H9 (cell line): ENCODE data around the gene ESRRB. TPM values are rescaled to one million over a fixed set of nuclear protein-coding genes. Genes with fewer than 3 reads are reported as not detected.

ENCODE experiments used
- DNase-seq: peaks from one replicate; pipeline ENCODE4 v3.0.0-alpha.2; 2017
- H2AFZ ChIP-seq: one replicate; pipeline ENCODE4 v1.6.1; 2013; ENCODE audit warnings: mild to moderate bottlenecking, low read length, control low read depth, moderate library complexity
- H2AK5ac ChIP-seq: 2 replicates; pipeline ENCODE4 v1.6.1; 2013; ENCODE audit warnings: low read length, control low read depth, mixed read lengths; ENCODE audit not compliant: insufficient read length
- H2BK120ac ChIP-seq: one replicate; pipeline ENCODE4 v1.6.1; 2013; ENCODE audit warnings: low read depth, mild to moderate bottlenecking, low read length, control low read depth, inconsistent platforms; ENCODE audit not compliant: poor library complexity, severe bottlenecking
- H2BK12ac ChIP-seq: 2 replicates; pipeline ENCODE4 v1.6.1; 2013; ENCODE audit warnings: low read length, control low read depth, mixed read lengths, low read depth; ENCODE audit not compliant: insufficient read length
- H2BK15ac ChIP-seq: 2 replicates; pipeline ENCODE4 v1.6.1; 2013; ENCODE audit warnings: low read depth, low read length, control low read depth
- H2BK20ac ChIP-seq: one replicate; pipeline ENCODE4 v1.6.1; 2013; ENCODE audit warnings: low read depth, mild to moderate bottlenecking, low read length, control low read depth, inconsistent platforms; ENCODE audit not compliant: poor library complexity, severe bottlenecking
- H2BK5ac ChIP-seq: 2 replicates; pipeline ENCODE4 v1.6.1; 2013; ENCODE audit warnings: low read length, control low read depth, mixed read lengths; ENCODE audit not compliant: insufficient read length
- H3K14ac ChIP-seq: 2 replicates; pipeline ENCODE4 v1.6.1; 2013; ENCODE audit warnings: low read length, control low read depth; ENCODE audit not compliant: insufficient read depth
- H3K18ac ChIP-seq: 2 replicates; pipeline ENCODE4 v1.6.1; 2013; ENCODE audit warnings: low read depth, mild to moderate bottlenecking, mixed read lengths, low read length, control low read depth; ENCODE audit not compliant: insufficient read length
- H3K23ac ChIP-seq: 2 replicates; pipeline ENCODE4 v1.6.1; 2013; ENCODE audit warnings: low read length, control low read depth, mixed read lengths, low read depth; ENCODE audit not compliant: insufficient read length
- H3K23me2 ChIP-seq: 2 replicates; pipeline ENCODE4 v1.6.1; 2013; ENCODE audit warnings: low read depth, mild to moderate bottlenecking, mixed read lengths, low read length, control low read depth; ENCODE audit not compliant: insufficient read length, poor library complexity, severe bottlenecking
- H3K27ac ChIP-seq: 2 replicates; pipeline ENCODE4 v1.5.1; 2013; ENCODE audit warnings: low read length, control low read depth, mixed read lengths, low read depth; ENCODE audit not compliant: insufficient read length
- H3K27me3 ChIP-seq: 2 replicates; pipeline ENCODE4 v1.6.1; 2013; ENCODE audit warnings: low read length, control low read depth, inconsistent platforms; ENCODE audit not compliant: insufficient read depth
- H3K4ac ChIP-seq: 2 replicates; pipeline ENCODE4 v1.6.1; 2013; ENCODE audit warnings: low read depth, mild to moderate bottlenecking, control low read depth, inconsistent platforms, low read length, moderate library complexity
- H3K4me1 ChIP-seq: 2 replicates; pipeline ENCODE4 v1.6.1; 2013; ENCODE audit warnings: low read length, control low read depth, inconsistent platforms; ENCODE audit not compliant: insufficient read depth
- H3K4me2 ChIP-seq: 2 replicates; pipeline ENCODE4 v1.6.1; 2013; ENCODE audit warnings: low read length, control low read depth, mixed read lengths; ENCODE audit not compliant: insufficient read length, insufficient read depth
- H3K56ac ChIP-seq: 2 replicates; pipeline ENCODE4 v1.6.1; 2013; ENCODE audit warnings: low read depth, mild to moderate bottlenecking, mixed read lengths, low read length, control low read depth; ENCODE audit not compliant: insufficient read length
- H3K79me1 ChIP-seq: 2 replicates; pipeline ENCODE4 v1.6.1; 2013; ENCODE audit warnings: low read depth, mild to moderate bottlenecking, moderate library complexity, low read length, control low read depth, inconsistent platforms; ENCODE audit not compliant: insufficient read depth, poor library complexity, severe bottlenecking
- H3K79me2 ChIP-seq: 2 replicates; pipeline ENCODE4 v1.6.1; 2013; ENCODE audit warnings: low read length, control low read depth, inconsistent platforms; ENCODE audit not compliant: insufficient read depth
- H3K9ac ChIP-seq: 2 replicates; pipeline ENCODE4 v1.6.1; 2013; ENCODE audit warnings: low read length, control low read depth, mixed read lengths; ENCODE audit not compliant: insufficient read length; ENCODE audit errors: extremely low read depth
- H3K9me3 ChIP-seq: one replicate; pipeline ENCODE4 v1.6.1; 2013; ENCODE audit warnings: low read depth, low read length, inconsistent platforms; ENCODE audit not compliant: control insufficient read depth
- H3T11ph ChIP-seq: one replicate; pipeline ENCODE4 v1.6.1; 2013; ENCODE audit warnings: mild to moderate bottlenecking, low read length, control low read depth, inconsistent platforms
- H4K20me1 ChIP-seq: one replicate; pipeline ENCODE4 v1.6.1; 2013; ENCODE audit not compliant: control insufficient read depth, insufficient read length, insufficient read depth
- H4K5ac ChIP-seq: 2 replicates; pipeline ENCODE4 v1.6.1; 2013; ENCODE audit warnings: low read depth, mild to moderate bottlenecking, mixed read lengths, low read length, control low read depth; ENCODE audit not compliant: insufficient read length
- H4K8ac ChIP-seq: replicated peaks from 2 replicates; pipeline ENCODE4 v1.6.1; 2013; ENCODE audit warnings: low read length, control low read depth, mixed read lengths, low read depth; ENCODE audit not compliant: insufficient read length
- H4K91ac ChIP-seq: 2 replicates; pipeline ENCODE4 v1.6.1; 2013; ENCODE audit warnings: low read depth, mild to moderate bottlenecking, moderate library complexity, mixed read lengths, low read length, control low read depth; ENCODE audit not compliant: insufficient read length
- H3K27ac Mint-ChIP-seq, 3 experiments: 2 replicates in 2 of 3; 3 replicates in 1 of 3; pipeline ENCODE4 v1.8.0; 2020 to 2021; ENCODE audit warnings: mixed read lengths in 3 of 3, mild to moderate bottlenecking in 1 of 3, moderate library complexity in 1 of 3
- H3K27me3 Mint-ChIP-seq: 2 replicates; pipeline ENCODE4 v1.8.0; 2021; ENCODE audit warnings: low read depth, mild to moderate bottlenecking, moderate library complexity, mixed read lengths
- H3K36me3 Mint-ChIP-seq, 3 experiments: 2 replicates in 2 of 3; 3 replicates in 1 of 3; pipeline ENCODE4 v1.8.0; 2020 to 2021; ENCODE audit warnings: low read depth in 3 of 3, mixed read lengths in 3 of 3; ENCODE audit not compliant: insufficient read depth in 1 of 3
- H3K4me1 Mint-ChIP-seq, 2 experiments: 2 replicates each; pipeline ENCODE4 v1.8.0; 2020; ENCODE audit warnings: mixed read lengths in 2 of 2
- H3K4me3 Mint-ChIP-seq, 2 experiments: 2 replicates in 1 of 2; 3 replicates in 1 of 2; pipeline ENCODE4 v1.8.0; 2020 to 2021; ENCODE audit warnings: mild to moderate bottlenecking in 2 of 2, mixed read lengths in 2 of 2, moderate library complexity in 1 of 2
- H3K9me3 Mint-ChIP-seq, 2 experiments: 2 replicates in 1 of 2; 3 replicates in 1 of 2; pipeline ENCODE4 v1.8.0; 2020; ENCODE audit warnings: mild to moderate bottlenecking in 2 of 2, mixed read lengths in 2 of 2, moderate library complexity in 1 of 2
- CTCF ChIP-seq: fragments of 200-600 bp; sonication (generic); conservative IDR thresholded peaks from 3 replicates; pipeline ENCODE4 v1.8.0; 2021; ENCODE audit warnings: antibody characterized with exemption, mild to moderate bottlenecking
- WGBS: extraction: QIAGEN DNeasy Blood & Tissue Kit; methylation state at CpG from one replicate; pipeline ENCODE4 v1.1.7; 2013; ENCODE audit warnings: missing lambda C conversion rate, low lambda C conversion rate, mixed read lengths; ENCODE audit not compliant: insufficient read length; ENCODE audit errors: extremely low coverage; 5-methylcytosine and 5-hydroxymethylcytosine counted together
- total RNA-seq: library from RNA; stranded (reverse); gene quantifications from 2 replicates; pipeline ENCODE4 v1.2.1, GENCODE V29; 2021

ESRRB gene
- total RNA-seq, 1 experiment from 2014 or later, result 0.11 TPM

- no peak overlapping the region for H2BK15ac ChIP-seq
- Mint-ChIP-seq H3K27me3 (no peaks in the 10 kb centered on the region), H3K4me1 (peaks cover 30 to 39% of the 10 kb centered on the region in 2 experiments), H3K36me3 (0 out of 7 replicates have a peak, but pooled peaks cover 0 to 1% (median 0%) of the 10 kb centered on the region in 3 experiments), H3K27ac (no peak overlapping the region), H3K9me3 (no peaks in the 10 kb centered on the region), H3K4me3 (no peak overlapping the region)
- H3K23ac ChIP-seq, result no peak overlapping the region
- no peak overlapping the region for H4K91ac ChIP-seq
- no peak overlapping the region for H3K14ac ChIP-seq
- no peak overlapping the region for H3T11ph ChIP-seq
- H3K23me2 ChIP-seq, result no peaks in the 10 kb centered on the region
- H2AFZ ChIP-seq, result no peak overlapping the region
- H3K79me1 ChIP-seq, result no peaks in the 10 kb centered on the region
- H3K27me3 ChIP-seq, result no peaks in the 10 kb centered on the region
- no peak for DNase-seq
- no peak overlapping the region for H2AK5ac ChIP-seq
- no peaks in the 10 kb centered on the region for H4K20me1 ChIP-seq
- no peak overlapping the region for H4K5ac ChIP-seq
- no peak overlapping the region for H4K8ac ChIP-seq
- TF ChIP-seq CTCF, result no peak
- H3K18ac ChIP-seq, result no peak overlapping the region
- H3K56ac ChIP-seq, result no peak overlapping the region
- no peak overlapping the region for H2BK20ac ChIP-seq
- peaks cover 4% of the 10 kb centered on the region; the same call in 1 of the 2 replicates for H3K4me1 ChIP-seq
- no peak overlapping the region for H3K4ac ChIP-seq
- no peaks in the 10 kb centered on the region for H3K79me2 ChIP-seq
- no peak overlapping the region for H3K27ac ChIP-seq
- no peak overlapping the region for H2BK12ac ChIP-seq
- no CpG with 5 or more reads among the region's 10 CpGs for WGBS
- H3K9me3 ChIP-seq, result no peaks in the 10 kb centered on the region
- no peak overlapping the region for H3K9ac ChIP-seq
- no peak overlapping the region for H2BK120ac ChIP-seq
- no peak overlapping the region for H3K4me2 ChIP-seq
- H2BK5ac ChIP-seq, result no peak overlapping the region
Measured at GRCh38 chr14:76537906-76538647, 162.1 kb downstream of the ESRRB start.
